AG04449 (cell line): ENCODE measurements around the gene RYR2.

Experiments
- CTCF ChIA-PET: fragments of 350-600 bp; formaldehyde crosslinking; extraction: SDS; loops from one replicate; lab custom pipeline; 2021; ENCODE audit warnings: antibody characterized with exemption; lab: Yijun Ruan, JAX
- POLR2A ChIA-PET: fragments of 400-600, 350-600 bp; formaldehyde crosslinking; extraction: SDS; loops from one replicate; lab custom pipeline; 2020; ENCODE audit warnings: antibody characterized with exemption, inconsistent platforms; lab: Yijun Ruan, JAX
- DNase-seq: peaks from one replicate; pipeline ENCODE4 v3.0.0-alpha.2; 2010; ENCODE audit warnings: low read depth, low spot score
- H3K4me3 ChIP-seq: 2 replicates; pipeline ENCODE4 v1.5.1; 2011; ENCODE audit warnings: low read depth, mild to moderate bottlenecking, control low read depth, low read length
- TF ChIP-seq, protein P1 (sequence below): IDR thresholded peaks from one replicate; pipeline ENCODE4 v1.5.1; 2011; ENCODE audit warnings: mild to moderate bottlenecking, moderate library complexity, low read length, control low read depth, inconsistent platforms; ENCODE audit not compliant: insufficient read depth; ENCODE audit errors: missing control alignments

RYR2 gene

GRCh38 chr1:237786066-237786719, 744.2 kb downstream of the RYR2 start:
- no peak overlapping the region for H3K4me3 ChIP-seq
- no peak for DNase-seq
- TF ChIP-seq, protein P1, sequence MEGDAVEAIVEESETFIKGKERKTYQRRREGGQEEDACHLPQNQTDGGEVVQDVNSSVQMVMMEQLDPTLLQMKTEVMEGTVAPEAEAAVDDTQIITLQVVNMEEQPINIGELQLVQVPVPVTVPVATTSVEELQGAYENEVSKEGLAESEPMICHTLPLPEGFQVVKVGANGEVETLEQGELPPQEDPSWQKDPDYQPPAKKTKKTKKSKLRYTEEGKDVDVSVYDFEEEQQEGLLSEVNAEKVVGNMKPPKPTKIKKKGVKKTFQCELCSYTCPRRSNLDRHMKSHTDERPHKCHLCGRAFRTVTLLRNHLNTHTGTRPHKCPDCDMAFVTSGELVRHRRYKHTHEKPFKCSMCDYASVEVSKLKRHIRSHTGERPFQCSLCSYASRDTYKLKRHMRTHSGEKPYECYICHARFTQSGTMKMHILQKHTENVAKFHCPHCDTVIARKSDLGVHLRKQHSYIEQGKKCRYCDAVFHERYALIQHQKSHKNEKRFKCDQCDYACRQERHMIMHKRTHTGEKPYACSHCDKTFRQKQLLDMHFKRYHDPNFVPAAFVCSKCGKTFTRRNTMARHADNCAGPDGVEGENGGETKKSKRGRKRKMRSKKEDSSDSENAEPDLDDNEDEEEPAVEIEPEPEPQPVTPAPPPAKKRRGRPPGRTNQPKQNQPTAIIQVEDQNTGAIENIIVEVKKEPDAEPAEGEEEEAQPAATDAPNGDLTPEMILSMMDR = no peak
- CTCF ChIA-PET = no interaction called here
- POLR2A ChIA-PET = no interaction called here

DNA sequence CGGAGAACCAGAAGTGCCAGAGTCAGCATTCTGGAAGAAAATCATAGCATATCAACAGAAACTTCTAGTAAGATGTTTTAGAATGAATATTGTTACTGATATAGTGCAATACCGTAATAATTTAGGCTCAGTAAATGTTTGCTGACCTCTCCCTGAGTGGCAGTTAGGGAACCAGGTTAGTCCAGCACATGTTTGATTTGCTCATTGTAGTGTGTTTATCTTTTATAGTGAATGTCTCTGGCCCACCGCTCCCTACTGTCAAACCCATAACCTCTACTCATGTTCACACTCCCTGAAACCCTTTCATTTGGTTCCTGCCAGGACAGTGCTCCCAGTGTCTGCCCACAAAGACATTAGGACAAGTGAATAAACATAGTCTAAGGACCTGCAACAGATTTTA, 746.1 kb downstream of the RYR2 start:
- POLR2A ChIA-PET = no interaction called here
- no peak for DNase-seq
- no peak overlapping the region for H3K4me3 ChIP-seq
- TF ChIP-seq, protein P1 = no peak
- CTCF ChIA-PET = no interaction called here

- TF ChIP-seq, protein P1 = no peak
- DNase-seq = no peak
- CTCF ChIA-PET = no interaction called here
- POLR2A ChIA-PET = no interaction called here
- H3K4me3 ChIP-seq = no peak overlapping the region
Measured at GRCh38 chr1:237789619-237790018, 747.6 kb downstream of the RYR2 start.

DNA sequence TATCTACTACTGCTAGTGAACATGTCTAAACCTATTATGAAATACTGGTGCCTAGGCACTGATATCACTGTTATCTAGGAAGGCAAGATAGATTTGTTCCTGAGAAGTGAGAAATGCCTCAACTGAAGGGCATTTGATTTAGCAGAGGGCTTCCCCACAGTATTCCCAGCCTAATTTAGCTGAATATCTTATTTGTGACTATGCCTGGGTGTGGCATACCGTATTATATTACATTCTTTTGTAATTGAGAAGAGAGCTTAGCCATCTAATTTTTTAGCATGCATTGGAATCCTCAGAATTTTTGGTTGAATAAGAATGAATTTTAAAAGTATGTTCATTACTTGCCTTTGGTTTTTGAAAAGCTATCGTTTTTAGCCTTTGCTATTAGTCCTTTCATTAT, 749.6 kb downstream of the RYR2 start:
- no peak for DNase-seq
- ChIA-PET POLR2A (no interaction called here), CTCF (interaction anchor here (1.4 kb wide), 1 partner anchor 15 kb away, joined by 4 read pairs; no protein-coding TSS in a partner anchor)
- H3K4me3 ChIP-seq = no peak overlapping the region
- TF ChIP-seq, protein P1 = no peak

- TF ChIP-seq, protein P1 = no peak
- H3K4me3 ChIP-seq = no peak overlapping the region
- ChIA-PET POLR2A (no interaction called here), CTCF (interaction anchor here (1.4 kb wide), 1 partner anchor 15 kb away, joined by 4 read pairs; no protein-coding TSS in a partner anchor)
- no peak for DNase-seq
Measured at GRCh38 chr1:237792149-237792548, 750.2 kb downstream of the RYR2 start.

- CTCF ChIA-PET = interaction anchor here (1.4 kb wide), 1 partner anchor 14 kb away, joined by 4 read pairs; no protein-coding TSS in a partner anchor
- POLR2A ChIA-PET = no interaction called here
- H3K4me3 ChIP-seq = no peak overlapping the region
- TF ChIP-seq, protein P1 = no peak
- DNase-seq = no peak
Measured at GRCh38 chr1:237792726-237793125, 750.7 kb downstream of the RYR2 start.
